NCI-H69 (cell line): Measurements from ENCODE around the gene DNMT3A.

ENCODE experiments used
- DNase-seq: peaks from one replicate; lab custom pipeline; 2025; lab: John Stamatoyannopoulos, UW

Gene DNMT3A

DNA sequence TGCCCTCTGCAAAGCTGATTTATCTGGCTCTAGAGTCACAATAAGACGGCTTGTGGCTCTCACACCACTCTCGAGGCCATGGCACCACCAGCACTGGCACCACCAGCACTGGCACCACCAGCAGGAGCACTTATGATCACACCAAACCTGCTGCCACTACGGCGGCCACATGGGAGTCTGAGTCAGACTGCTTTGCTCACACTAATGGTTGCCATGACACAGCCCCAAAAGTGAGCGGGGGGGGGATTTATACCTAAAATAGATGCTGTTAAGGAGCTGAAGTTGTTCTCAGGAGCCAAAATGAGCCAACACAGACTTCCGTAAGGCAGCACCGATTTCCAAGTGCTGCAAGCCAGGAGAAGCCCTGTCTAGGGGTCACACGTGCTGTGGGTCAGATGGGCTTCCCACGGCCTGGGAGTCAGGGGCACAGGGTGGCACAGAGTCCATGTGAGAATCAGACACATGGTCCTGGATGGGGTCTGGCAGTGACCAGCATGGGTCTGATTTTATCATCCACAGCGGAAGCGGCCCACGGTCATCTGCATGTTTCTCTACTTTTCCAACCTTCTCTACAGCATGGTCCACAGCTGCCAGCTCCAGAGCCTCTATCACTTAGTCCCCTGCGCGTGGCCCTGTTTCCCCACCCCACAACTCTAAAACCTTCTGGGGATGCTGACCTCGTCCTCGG, 16.7 kb downstream of the DNMT3A start:
- DNase-seq, result no peak

- no peak for DNase-seq
These were observed 17.5 kb downstream of the DNMT3A start for GRCh38 chr2:25324251-25324650.

DNA sequence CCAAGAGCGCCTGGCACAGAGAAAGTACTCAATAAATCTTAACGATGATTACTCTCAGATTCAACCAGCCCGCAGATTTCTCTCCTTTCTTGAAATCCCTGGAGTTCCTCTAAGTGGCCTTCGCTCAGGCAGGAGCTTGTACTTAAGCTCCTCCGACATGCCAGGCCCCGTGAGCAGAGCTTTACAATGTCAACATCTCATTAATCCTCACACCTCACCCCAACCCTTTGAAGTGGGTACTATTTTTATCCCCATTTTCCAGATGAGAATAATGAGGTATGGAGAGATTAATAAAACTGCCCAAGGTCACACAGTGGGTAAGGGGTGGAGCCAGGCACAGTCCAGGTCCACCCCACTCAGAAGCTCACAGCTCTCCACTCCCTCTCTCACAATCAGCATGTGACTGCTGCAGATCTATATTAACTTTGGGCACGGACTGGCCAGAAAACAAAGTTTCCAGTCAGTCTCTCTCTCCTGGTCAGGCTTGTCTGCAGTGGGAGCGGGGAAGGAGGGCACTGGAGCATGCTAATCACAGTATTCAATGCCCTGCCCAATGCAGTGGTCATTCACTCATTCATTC, 18.0 kb downstream of the DNMT3A start:
- DNase-seq, result no peak

GRCh38 chr2:25323042-25323514, 18.6 kb downstream of the DNMT3A start:
- DNase-seq, result no peak

- DNase-seq, result no peak
These were observed 19.4 kb downstream of the DNMT3A start for GRCh38 chr2:25322312-25322711.

GRCh38 chr2:25320077-25320476, 21.6 kb downstream of the DNMT3A start:
- no peak for DNase-seq

- no peak for DNase-seq
These were observed 25.6 kb downstream of the DNMT3A start for GRCh38 chr2:25316101-25316500.

DNA sequence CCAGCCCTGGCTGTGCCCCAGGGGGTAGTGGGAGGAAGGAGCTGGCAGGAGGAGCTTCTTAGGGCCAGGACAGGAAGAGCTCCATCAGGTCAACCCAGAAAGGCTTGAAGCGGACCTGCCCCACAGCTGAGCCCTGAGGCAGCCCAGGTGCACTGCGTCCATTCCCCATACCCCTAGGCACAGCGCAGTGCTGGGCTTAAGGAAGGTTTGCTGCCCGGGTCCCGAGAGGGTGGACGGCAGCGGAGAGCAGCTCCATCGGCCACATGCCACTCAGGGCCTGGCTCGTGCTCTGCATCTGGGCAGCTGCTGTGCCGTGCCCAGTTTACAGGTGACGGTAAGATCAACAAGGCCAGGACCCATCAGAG, 26.4 kb downstream of the DNMT3A start:
- DNase-seq, result no peak

DNA sequence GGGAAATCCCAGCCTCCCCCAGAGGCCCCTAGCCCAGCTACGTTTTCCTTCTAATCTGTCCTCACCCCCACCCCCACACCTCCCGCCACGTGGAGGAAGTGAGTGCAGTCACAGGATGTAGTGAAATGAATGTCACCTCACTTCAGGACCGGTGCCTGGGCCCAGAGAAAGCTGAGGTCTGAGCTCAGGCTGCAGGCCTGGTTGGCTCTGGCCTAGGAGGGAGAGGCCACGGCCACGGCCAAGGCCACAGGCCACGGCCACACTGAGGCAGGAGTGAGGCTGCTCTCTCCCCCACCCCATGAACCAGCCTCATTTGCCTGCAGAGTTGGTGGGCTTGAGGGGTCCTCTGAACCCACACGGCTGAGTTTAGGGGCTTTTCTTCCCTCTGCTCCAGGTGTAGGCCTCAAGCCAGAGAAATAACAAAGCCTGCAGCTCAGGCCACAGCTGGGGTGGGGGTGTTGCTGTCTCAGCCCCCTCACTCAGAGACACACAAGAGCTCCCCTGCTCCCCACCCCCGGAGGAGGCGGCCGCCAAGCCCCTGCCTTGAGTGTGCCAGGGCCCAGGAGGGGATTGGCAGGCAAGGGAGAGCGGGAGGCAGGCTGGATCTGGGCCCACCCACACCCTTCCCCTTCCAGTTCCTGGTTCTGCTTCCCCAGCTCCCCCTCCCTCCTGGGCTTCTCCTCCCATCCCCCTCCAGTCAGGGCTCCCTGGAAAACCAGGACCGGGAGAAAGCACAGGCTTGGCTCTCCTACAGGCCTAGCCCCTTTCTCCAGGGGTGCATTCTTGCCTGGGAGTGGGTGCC, 27.0 kb downstream of the DNMT3A start:
- DNase-seq, result peak; percentile 83

DNA sequence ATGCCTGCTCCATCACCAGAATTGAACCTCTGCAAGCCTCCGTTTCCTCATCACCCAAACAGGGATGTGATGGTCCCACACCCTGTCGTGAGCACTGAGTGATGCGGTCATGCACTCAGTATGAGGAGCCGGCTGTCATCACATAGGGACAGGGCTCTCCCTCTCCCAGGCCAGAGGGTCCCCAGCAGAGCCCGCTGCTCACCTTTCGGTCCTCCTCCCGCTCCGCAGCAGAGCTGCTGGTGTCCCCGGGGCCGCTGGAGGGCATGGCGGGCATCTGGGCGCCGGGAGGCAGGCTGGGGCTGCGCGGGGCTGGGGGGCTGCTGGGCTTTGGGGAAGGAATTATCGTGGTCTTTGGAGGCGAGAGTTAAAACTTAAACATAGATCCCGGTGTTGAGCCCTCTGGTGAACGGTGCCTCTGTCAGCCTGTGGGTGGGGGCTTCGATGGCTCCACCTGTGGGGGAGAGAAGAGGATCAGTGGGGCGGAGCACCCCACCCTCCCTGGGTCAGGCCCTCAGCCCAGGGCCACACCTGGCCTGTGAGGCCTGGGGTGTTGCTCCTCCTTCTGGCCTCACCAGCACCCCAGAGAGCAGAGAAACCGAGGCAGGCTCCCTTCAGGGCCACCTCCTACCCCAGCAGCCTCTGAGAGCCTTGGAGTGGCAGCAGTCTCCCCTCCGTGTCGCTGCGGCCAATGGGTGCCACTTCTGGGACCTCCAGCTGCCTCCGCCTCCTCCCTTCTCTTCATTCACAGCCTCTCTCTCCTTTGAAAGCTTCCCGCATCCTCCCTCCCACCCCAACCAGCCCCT, 27.8 kb downstream of the DNMT3A start:
- DNase-seq, result no peak

GRCh38 chr2:25312958-25313710, 28.6 kb downstream of the DNMT3A start:
- peak; percentile 26 for DNase-seq

DNA sequence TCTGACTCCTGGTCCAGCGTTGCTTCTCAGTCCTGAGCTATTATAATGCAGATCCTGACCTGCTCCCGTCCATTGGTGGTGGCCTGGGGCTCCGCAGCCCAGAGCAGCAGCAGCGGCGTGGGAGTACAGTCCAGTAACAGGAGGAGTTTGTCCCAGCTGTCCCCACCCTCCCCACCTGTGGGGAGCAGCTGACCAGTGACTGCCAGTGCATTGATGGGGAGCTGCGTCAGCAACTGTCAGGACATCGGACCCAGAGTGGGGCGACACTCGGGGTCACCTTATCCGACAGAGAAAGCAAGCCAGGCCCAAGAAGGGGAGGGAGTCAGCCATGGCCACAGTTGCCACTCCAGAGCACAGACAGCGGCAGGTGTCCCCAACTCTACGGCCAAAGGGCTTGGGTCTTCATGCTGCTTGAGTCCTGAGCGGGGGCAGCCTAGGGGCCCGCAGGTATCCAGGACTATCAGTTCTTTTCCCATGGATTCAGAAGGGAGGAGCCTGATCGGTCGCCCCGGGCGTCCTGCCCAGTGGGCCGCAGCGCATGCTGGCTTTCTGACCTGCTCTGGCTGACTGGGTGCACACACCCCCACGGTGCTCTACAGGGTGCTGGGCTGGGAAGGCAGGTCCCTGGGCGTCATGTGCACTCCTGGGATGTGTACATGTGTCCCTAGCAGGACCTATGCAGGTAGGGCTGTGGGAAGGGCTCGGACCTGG, 29.7 kb downstream of the DNMT3A start:
- peak; percentile 35 for DNase-seq

DNA sequence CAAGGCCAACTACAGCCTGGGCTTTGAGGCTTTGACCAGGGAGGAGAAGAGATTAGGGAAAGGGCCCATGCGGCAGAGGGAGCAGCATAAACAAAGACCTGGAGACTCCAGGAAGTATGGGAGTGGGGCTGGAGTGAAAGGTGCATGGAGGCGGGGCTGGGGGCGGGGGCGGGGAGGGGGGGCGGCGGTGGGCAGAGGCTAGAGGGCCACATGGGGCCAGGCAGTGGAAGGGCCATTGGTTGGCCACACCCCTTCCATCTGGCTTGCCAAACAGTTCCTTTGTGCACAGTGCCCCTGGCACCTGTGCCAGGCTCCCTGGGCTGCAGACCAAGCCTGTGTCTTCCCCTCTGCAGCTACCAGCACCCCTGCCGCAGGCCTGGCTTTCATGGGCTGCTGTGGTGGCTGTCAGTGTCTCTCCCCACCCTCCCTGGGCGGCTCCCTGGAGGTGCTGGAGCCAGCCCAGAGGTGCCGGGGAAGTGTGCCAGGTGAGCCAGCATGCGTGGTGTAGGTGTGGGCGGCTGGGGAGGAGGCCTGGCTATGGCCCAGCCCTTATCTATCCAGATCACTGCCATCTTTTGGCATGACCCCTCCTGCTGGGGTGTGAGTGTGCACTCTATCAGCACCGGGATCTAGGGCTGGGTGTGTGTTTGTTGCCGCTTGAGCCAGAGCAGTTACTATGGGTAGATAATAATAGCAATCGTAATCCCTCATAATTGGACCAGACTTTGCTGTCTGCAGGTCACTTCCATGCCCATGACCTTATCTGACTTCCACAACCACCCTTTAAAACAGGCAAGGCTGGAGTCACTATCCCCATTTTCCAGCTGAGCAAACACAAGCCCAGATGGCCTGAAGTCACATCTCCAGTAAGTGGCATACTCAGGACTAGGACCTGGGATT, 30.5 kb downstream of the DNMT3A start:
- peak; percentile 95 for DNase-seq

- peak; percentile 84 for DNase-seq
These were observed 31.1 kb downstream of the DNMT3A start for GRCh38 chr2:25310709-25310964.

DNA sequence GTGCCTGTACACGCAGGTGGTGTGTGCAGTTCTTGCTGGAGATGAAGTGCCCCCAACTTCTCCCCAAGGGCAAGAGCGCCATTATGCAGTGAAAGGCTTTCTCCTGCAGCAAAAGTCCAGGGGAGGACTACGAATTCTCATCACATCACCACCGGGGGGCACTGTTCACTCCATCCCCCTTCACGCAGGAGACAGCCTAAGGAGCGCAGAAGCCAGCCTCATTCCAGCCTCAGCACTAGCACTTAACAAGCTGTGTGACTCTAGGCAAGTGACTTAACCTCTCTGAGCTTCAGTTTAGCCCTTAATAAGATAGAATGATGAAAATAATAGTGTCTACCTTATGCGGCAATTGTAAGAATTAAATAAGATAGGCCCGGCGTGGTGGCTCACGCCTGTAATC, 32.3 kb downstream of the DNMT3A start:
- DNase-seq, result peak; percentile 69

- no peak for DNase-seq
These were observed 33.1 kb downstream of the DNMT3A start for GRCh38 chr2:25308599-25308998.

GRCh38 chr2:25307949-25308557, 33.7 kb downstream of the DNMT3A start:
- no peak for DNase-seq

GRCh38 chr2:25306777-25307368, 34.9 kb downstream of the DNMT3A start:
- no peak for DNase-seq

DNA sequence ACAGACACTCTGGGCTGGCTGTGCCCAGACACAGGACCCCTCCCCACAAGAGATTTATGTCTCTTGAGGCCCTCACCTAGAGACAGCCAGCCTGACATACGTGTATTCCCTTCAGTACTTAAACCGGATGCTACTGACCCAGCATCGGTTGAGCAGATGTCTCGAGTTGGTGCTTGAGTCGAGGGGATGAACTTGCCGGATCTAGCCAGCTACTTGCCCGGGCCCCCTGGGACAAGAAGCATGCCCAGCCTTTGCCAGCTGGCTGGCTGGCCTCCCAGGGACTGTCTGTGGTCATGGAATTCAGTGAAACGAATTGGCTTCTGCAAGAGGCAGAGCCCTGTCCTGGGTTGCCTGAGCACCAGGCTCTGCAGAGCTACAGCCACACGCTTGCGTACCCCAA, 36.0 kb downstream of the DNMT3A start:
- peak; percentile 29 for DNase-seq
